ENCODE results near the gene PEAK1.

DNA sequence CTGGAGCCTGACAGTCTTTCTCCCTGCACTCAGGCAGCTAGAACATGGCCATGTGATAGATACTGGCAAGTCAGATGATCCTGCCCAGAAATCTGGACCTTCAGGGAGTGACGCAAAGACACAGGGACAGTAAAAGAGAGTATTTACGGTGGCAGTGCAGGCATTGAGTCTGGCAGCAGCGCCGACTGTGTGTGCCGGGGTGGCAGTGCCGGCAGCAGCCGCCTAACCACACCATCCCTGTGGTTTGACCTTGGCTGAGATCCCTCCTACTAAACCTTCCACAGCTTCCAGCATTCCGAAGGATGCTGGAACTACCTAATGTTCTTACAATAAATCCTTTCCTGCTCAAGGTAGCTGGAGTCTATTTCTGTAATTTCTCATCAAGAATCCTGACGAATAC is 344.4 kb downstream of the PEAK1 start:
- no peak for TF ChIP-seq POLR2A (IDR thresholded peaks at IDR 0.05; ENCODE audit: low read depth, low read length)
- no peak for TF ChIP-seq ASH2L (IDR thresholded peaks at IDR 0.05; ENCODE audit: borderline replicate concordance, low read depth)
- TF ChIP-seq JUND (IDR thresholded peaks at IDR 0.05; ENCODE audit: low read depth, low read length) = no peak
- no peak for TF ChIP-seq EP300 (IDR thresholded peaks at IDR 0.05; ENCODE audit: borderline replicate concordance in 1 of 2, control insufficient read depth in 1 of 2, low read depth in 2 of 2, low read length in 2 of 2)
- TF ChIP-seq POLR2AphosphoS5 (IDR thresholded peaks at IDR 0.05; ENCODE audit: low read length) = no peak
- TF ChIP-seq STAT1 (conservative IDR thresholded peaks at IDR 0.05) = no peak
- no peak for TF ChIP-seq RAD51 (IDR thresholded peaks at IDR 0.05)
- TF ChIP-seq, protein P1, sequence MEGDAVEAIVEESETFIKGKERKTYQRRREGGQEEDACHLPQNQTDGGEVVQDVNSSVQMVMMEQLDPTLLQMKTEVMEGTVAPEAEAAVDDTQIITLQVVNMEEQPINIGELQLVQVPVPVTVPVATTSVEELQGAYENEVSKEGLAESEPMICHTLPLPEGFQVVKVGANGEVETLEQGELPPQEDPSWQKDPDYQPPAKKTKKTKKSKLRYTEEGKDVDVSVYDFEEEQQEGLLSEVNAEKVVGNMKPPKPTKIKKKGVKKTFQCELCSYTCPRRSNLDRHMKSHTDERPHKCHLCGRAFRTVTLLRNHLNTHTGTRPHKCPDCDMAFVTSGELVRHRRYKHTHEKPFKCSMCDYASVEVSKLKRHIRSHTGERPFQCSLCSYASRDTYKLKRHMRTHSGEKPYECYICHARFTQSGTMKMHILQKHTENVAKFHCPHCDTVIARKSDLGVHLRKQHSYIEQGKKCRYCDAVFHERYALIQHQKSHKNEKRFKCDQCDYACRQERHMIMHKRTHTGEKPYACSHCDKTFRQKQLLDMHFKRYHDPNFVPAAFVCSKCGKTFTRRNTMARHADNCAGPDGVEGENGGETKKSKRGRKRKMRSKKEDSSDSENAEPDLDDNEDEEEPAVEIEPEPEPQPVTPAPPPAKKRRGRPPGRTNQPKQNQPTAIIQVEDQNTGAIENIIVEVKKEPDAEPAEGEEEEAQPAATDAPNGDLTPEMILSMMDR (IDR thresholded peaks at IDR 0.05 in 2 of 3, conservative IDR thresholded peaks at IDR 0.05 in 1 of 3; ENCODE audit: control insufficient read depth in 2 of 3, extremely low read depth in 1 of 3, insufficient read depth in 1 of 3, low read depth in 3 of 3, low read length in 3 of 3) = no peak

Data from GM12878 (cell line).